ENCODE data around the gene TWNK. TPM values are rescaled to one million over a fixed set of nuclear protein-coding genes. Genes with fewer than 3 reads are reported as not detected.

TWNK gene
- 4.0 and 4.1 TPM in 2 replicates for total RNA-seq

DNA sequence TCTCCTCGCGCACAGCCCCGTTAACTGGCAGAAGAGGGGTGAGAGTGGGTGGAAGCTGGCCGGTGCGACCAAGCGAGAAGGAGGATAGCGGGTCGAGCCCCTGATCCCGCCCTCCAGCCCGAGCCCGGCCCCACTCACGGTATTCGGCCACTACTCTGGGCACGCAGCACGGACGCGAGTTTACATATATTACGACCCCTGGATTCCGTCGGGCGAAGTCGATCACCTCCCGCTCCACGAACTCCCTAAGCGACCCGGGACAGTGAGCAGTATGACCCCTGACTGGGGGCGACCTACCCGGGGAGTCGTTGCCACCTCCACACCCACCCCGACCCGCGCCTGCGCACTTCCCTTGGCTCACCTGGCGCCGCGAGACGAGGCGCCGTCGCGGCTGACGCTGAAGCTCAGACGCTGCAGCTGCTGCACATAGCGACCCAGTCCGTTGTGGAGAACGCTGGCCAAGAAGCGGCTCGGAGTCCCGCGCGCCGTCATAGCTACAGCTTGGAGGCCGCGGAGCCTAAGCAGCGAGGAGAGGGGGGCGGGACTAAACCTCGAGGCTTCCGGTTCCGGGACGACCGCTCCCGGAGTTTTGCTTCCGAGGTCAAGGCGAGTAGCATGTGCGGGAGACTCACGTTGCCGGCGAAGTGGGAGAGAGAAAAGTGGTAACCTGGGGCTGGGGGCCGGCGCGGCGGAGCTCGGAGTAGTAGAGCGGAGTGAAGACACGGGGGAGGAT lies at the start of gene TWNK, which contains the start of gene MRPL43:
TSS of gene TWNK (plus strand) at position 592 of the 733 bp plus-strand sequence. CDS start 668 bp downstream, outside the sequence.
TSS of gene MRPL43 (minus strand) at position 546 of the 733 bp plus-strand sequence. CDS start at position 492, 54 bp downstream.

GRCh38 chr10:100969187-100970075 lies 17.9 kb upstream of the TWNK start, which contains the start of gene SEMA4G:
TSS of gene SEMA4G (plus strand) at chr10:100969504. CDS start at chr10:100972913, 3,409 bp downstream.

GRCh38 chr10:100999742-101000126 lies 12.4 kb downstream of the TWNK start, which contains the start of gene LZTS2:
TSS of gene LZTS2 (plus strand) at chr10:100999808. CDS start at chr10:101002539, 2,731 bp downstream.

DNA sequence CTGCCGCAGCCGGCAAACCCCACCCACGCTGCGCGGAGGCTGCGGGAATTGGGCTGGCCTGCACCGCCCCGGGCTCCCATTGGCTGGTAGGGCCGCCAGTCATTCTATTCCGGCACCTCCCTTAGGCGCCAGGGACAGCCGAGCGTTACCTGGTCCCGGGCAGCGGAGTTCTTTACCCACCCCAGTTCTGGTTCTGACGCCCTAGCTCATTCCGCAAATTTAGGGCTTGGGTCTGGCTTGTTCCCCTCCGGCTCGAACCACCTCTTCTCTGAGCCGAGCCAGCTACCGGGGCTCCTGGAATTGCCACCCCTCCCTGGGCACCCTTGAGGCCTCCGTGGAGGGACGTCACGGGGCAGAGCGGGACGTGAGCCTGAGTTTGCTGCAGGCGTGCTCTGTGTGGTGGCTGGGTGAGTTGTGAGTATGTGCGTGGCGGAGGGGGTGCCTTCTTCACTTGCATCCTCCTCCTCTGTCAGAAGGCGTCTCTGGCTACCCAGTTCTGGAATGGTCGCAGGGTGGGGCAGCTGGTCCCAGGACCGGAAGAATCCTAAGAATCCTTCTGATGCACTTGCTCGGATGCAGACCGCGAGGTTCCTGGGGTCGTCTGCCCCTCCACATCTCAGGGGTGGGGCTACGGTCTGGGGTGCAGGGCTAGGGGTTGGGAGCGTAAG lies 43.9 kb downstream of the TWNK start, which contains the start of the genes PDZD7 and SFXN3:
TSS of gene PDZD7 (minus strand) at position 2 of the 668 bp plus-strand sequence. CDS start 910 bp downstream, outside the sequence.
TSS of gene SFXN3 (plus strand) at position 107 of the 668 bp plus-strand sequence. CDS start 3,461 bp downstream, outside the sequence.

Other genes starting within 250 kb of the TWNK start
- not detected in 2 replicates for gene PAX2, start 242.0 kb upstream of the TWNK start, total RNA-seq
- 20.6 and 22.8 TPM in 2 replicates for gene SLF2, start 74.6 kb upstream of the TWNK start, total RNA-seq
- 0.43 and 0.92 TPM in 2 replicates for gene SEMA4G, start 18.0 kb upstream of the TWNK start, total RNA-seq
- gene MRPL43, start within 50 bp of the TWNK start, total RNA-seq, result 50.1 and 50.5 TPM in 2 replicates
- gene LZTS2, start 12.3 kb downstream of the TWNK start, total RNA-seq, result 43.4 and 87.9 TPM in 2 replicates
- 0.28 and 1.1 TPM in 2 replicates for gene PDZD7, start 43.6 kb downstream of the TWNK start, total RNA-seq
- 39.5 and 39.8 TPM in 2 replicates for gene SFXN3, start 43.7 kb downstream of the TWNK start, total RNA-seq
- 18.2 and 30.3 TPM in 2 replicates for gene KAZALD1, start 74.4 kb downstream of the TWNK start, total RNA-seq
- not detected in 2 replicates for gene TLX1, start 143.8 kb downstream of the TWNK start, total RNA-seq
- gene LBX1, start 241.9 kb downstream of the TWNK start, total RNA-seq, result not detected in 2 replicates